GM18511 (cell line): ENCODE results near the gene ARFGAP3.
A peak's percentile ranks its signal among the peaks of the same experiment; 100 is the strongest.

Source experiments
- ATAC-seq: cut with Tn5 transposase; IDR thresholded peaks from one replicate; pipeline ENCODE4 v1.9.1; 2021; ENCODE audit warnings: mild to moderate bottlenecking, moderate library complexity; ENCODE audit not compliant: unreplicated experiment

ARFGAP3 gene

DNA sequence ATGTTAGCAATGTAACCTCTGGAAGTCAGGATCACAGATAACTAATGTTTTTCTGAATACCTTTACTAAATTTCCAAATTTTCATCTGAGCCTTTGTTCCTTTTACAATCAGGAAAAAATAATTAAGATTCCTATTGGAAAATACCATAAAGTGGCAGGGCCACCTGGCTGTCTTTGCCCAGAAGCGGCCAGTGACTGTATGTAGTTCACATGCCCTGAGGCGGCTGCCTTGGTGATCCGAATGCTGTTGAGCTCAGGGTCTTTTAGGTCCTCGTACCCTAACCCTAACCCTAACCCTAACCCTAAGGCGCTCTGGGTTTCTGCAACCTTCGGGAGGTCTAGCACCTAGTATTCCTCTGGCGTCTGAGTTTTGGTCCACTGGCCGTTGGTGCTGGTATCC, 8.5 kb upstream of the ARFGAP3 start:
- no peak for ATAC-seq

DNA sequence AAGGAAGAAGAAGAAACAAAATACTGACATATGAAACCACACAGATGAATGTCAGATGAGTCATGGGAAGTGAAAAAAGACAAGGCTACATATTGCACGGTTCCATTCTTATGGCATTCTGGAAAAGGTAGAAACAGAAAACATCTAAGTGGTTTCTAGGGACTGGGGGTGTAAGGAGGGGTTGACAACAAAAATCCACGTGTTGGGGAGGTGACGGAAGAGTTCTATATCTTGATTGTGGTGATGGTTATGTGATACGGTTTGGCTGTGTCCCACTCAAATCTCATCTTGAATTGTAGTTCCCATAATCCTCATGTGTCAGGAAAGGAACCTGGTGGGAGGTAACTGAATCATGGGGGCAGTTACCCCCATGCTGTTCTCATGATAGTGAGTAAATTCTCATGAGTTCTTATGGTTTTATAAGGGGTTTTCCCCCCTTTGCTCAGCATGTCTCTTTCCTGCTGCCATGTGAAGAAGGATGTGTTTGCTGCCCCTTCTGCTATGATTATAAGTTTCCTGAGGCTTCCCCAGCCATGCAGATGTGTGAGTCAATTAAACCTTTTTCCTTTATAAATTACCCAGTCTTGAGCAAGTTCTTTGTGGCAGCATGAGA, 6.4 kb upstream of the ARFGAP3 start:
- ATAC-seq, result no peak

DNA sequence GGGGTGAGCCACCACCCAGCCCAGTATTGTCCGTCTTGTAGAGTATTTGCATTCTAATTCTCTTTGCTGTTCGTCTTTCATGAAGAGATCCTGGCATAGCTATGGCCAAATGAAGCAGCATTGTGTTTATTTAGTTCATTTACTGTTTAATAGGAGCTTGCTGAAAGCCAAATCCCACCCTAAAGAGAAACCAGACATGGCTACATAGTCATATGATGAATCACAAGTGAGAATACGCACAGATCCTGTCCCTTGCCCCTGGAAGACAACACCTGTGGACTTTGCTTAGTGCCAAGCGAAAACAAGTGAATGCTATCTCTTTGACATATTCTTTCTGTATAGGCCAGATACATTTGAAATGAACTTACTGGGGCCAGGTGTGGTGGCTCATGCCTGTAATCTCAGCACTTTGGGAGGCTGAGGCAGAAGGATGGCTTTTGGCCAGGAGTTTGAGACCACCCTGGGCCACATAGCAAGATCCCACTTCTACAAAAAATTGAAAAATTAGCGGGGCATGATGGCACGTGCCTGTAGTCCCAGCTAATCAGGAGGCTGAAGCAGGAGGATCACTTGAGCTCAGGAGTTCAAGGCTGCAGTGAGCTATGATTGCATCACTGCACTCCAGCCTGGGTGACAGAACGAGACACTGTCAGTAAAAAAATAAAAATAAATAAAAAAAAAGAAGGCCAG, 5.1 kb upstream of the ARFGAP3 start:
- no peak for ATAC-seq

DNA sequence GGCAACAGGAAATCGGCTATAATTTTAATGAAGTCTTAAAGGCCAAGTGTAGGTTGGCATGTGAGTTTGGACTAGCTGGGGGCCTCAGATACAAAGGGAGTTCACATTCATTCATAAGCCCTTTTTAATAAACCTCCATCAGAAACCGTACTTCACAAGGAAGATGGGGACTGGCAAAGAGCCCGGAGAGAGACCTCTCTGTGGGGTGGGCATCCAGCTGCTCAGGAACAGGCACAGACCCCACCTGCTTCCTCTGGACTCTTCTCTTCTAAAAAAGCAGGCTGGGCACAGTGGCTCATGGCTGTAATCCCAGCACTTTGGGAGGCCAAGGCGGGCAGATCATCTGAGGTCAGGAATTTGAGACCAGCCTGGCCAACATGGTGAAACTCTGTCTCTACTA, 3.9 kb upstream of the ARFGAP3 start:
- ATAC-seq, result no peak

DNA sequence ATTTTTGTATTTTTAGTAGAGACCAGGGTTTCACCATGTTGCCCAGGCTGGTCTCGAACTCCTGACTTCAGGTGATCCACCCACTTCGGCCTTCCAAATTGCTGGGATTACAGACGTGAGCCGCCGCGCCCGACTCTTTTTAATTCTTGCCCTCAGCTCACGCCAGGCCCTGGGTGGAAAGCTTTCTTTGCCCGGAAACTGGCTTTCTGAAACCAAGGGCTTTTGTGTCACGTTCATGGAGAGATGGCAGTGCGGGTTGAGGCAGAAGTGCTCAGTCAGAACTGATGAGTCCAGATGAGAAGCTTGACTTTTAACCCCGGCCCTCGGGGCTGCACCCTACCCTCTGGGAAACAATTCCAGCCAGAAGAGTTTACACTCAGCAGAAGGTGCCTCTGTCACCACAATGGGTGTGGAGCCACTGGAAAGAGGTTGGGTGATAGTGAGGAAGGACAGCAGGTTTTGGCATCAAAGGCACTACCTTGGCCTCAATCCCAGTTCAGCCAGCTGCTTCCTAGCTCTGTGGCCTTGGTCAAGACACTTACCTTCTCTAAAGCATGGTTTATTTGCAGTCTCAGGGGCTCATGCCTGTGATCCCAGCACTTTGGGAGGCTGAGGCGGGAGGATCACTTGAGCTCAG, 890 bp upstream of the ARFGAP3 start:
- ATAC-seq, result no peak

DNA sequence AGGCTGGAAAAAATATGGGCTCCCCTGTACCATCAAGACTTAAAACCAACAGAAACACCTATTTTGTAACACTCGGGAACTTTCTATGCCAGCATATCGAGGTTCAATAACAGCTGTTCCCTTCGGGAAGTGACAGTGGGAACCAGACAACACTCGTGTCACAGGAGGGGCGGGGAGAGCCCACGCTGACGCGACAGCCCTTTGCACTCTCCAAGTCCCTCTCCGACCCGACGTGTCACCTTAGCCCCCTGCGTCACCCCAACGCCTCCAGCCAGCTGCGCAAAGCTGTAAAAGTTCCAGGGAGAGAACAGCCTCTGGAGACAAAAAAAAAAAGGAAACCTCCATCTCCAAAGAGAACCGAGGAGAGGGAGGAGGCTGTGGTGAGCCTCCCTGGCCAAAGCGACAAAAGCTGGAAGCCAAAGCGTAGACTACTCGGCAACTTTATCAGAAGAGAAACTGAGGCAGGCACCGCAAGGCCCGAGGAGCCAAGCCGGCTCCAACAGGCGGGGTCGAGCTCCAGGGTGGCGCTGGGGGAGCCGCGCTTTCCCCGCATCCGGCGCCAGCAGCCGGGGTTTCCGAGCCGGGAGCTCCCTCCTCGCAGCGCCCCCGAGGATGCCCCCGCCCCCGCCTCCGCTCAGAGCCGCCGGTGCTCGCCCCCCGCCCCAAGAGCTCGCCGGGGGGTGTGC, 751 bp downstream of the ARFGAP3 start:
- peak; percentile 22 for ATAC-seq

DNA sequence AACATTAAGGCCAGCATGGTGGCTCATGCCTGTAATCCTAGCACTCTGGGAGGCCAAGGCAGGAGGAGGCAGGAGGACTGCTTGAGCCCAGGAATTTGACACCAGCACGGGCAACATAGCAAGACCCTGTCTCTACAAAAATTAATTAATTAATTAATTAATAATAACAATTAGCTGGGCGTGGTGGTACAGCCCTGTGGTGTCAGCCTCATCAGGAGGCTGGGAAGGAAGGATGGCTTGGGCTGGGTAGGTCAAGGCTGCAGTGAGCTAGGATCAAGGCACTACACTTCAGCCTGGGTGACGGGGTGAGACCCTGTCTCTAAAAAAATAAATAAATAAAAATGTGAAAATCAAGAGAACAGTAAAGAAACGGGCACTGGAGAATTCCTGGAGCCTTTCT, 1.4 kb downstream of the ARFGAP3 start:
- no peak for ATAC-seq

DNA sequence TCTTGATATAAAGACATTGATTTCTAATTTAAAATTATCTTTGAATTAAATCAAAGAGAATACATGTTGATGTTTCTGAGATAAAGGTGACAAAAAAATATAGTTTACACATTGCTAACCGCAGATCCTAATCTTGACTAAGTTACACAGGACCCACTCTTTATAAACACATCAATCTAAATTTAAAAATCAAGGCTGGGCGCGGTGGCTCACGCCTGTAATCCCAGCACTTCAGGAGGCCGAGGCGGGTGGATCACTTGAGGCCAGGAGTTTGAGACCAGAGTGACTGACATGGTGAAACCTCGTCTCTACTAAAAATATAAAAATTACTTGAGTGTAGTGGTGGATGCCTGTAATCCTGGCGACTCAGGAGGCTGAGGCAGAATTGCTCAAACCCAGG, 1.9 kb downstream of the ARFGAP3 start:
- no peak for ATAC-seq

DNA sequence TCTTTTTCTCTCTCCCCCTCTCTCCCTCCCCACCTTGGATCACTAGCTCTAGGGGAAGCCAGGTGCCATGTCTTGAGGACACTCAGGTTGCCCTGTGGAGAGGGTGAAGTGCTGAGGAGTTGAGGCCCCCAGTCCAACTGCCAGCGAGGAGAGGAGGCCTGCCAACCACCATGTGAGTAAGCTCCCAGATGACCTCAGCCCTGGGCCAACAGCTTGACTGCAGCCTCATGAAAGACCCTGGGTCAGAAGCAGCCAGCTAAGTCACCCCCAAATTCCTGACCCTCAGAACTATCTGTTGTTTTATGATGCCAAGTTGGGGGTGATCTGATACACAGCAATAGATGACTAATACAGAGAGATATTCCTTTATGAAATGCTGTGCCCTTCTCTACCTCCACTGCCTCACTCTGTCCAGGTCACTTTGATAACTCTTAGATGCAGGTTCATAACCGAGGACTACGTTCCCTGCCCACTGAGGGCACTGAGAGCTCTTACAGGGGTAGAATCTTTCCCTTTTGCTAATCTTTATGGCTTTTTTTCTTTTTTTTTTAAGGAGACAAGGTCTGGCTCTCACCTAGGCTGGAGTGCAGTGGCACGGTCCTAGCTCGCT, 8.0 kb downstream of the ARFGAP3 start:
- ATAC-seq, result no peak

DNA sequence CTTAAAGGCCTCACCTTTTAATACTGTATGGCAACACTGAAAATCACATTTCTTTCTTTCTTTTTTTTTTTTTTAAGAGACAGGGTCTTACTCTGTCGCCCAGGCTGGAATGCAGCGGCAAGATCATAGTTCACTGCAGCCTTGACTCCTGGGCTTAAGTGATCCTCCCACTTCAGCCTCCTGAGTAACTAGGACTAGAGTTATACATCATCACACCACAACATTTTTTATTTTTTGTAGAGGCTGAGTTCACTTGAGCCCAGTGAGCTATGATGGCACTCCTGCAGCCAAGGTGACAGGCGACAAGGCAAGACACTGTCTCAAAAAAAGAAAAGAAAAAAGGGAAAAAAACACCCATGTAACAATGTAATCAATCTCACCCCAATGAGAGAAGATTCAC, 10.0 kb downstream of the ARFGAP3 start:
- no peak for ATAC-seq

DNA sequence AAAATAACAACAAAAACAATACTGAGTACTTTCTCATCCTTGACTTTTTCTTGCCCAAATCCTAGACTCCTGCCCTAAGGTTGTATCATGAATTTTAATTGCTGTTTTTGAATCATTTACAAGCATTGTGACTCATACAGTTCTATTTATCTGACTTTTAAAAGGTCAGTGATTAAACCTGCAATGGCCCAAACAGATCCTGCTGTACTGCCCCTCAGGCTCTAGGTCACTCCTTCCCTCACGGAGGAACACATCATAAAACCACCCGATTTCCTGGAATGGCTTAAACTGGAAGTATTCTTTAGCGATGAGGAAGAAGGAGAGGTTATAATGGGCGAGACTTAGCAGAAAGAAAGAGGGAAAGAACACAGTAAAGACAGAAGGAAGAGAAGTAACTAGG, 12.3 kb downstream of the ARFGAP3 start:
- ATAC-seq, result no peak

DNA sequence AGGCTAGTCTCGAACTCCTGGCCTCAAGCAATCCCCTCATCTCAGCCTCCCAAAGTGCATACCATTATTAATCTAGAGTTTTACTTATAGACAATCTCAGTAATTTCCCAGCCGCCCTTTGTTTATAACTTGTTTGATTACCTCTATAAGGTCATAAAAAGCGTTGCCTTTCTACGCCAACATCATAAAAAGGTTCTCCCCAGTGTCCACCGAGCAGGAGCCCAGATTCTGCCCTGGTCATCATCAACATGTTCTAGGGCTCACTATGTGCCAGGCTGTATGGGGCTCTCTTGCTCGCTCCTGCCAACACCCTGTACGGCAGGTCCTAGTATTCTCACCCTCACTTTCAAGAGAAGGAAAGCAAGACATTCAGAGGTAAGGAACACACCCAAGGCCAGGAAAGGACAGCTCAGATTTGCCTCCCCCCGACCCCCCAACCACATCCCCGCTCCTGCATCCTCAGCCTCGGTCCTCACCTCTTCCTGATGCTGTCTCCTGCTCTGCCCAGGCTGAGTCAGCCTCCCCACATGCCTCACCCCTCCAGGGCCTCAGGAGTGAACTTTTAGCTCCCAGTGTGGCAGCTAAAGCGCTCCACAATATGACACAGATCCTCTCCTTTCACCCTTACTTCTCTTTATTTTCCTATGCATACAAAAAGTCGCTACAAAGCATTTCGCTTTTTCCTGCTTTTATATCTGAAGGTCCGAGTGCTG, 14.3 kb downstream of the ARFGAP3 start:
- ATAC-seq, result no peak

DNA sequence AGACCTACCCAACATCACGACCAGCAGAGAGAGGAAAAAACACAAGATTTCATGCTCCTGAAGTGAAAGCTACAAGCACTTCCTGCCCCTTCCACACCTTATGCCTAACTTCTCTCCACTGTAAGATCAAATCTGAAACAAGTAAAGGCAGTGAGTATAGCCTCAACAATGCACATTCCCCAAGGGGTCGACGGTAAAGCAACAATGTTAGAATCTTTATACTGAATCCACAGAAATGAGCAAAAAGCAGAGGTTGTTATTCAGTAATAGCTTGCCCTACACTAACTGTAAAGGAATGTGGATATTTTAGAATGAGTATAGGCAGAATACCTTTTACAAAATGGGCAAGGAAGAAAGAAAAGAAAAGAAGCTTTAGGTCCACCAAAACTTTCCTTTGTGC, 15.6 kb downstream of the ARFGAP3 start:
- ATAC-seq, result no peak

DNA sequence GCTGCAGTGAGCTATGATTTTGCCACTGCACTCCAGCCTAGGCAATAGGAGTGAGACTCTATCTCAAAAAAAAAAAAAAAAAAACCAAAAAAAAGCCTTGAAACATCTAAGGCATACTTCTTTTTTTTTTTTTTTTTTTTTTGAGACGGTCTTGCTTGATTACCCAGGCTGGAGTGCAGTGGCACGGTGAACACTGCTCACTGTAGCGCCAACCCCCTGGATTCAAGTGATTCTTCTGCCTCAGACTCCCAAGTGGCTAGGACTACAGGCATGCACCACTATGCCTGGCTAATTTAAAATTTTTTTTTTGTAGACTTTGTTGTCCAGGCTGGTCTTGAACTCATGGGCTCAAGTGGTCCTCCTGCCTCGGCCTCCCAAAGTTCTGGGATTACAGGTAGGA, 19.5 kb downstream of the ARFGAP3 start:
- ATAC-seq, result no peak

DNA sequence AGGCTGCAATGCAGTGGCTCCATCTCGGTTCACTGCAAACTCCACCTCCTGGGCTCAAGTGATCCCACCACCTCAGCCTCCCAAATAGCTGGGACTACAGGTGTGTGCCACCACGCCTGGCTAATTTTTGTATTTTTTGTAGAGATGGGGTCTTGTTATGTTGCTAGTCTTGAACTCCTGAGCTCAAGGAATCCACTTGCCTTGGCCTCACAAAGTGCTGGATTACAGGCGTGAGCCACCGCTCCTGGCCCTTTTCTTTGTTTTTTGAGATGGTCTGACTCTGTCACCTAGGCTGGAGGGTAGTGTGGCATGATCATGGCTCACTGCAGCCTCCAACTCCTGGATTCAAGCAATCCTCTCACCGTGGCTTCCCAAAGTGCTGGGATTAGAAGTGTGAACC, 21.0 kb downstream of the ARFGAP3 start:
- no peak for ATAC-seq

DNA sequence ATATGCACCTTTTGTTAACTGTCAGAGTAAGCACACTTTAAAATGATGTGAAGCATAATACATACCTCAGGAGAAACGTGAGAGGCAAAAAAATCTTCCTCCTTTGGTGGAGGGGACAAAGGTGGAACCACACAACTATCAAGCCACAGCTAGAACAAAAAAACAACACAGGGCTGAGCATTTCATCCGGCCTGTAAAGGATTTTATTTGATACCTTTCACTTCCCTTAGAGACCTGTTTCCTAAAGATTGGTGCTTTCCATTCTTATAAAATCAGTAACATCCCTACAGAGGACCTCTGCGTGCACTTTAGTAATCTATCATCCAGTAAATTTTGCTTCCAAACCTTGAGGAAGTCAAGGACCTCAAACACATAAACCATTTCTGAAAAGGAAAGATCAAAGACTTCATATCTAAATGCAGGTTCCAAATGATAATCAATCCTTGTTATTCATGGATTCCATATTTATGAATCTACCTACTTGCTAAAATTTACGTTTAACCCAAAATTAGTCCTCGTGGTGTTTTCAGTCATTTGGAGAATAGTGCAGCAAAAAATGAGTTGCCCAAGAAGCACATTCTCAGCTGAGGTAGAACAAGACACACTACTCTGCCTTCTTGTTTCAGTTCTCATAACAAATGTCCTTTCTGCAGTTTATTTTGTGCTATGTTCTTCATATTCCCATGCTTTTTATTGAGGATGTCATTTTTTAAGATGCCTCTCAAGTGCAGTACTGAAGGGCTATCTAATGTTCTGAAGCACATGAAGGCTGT, 22.7 kb downstream of the ARFGAP3 start:
- ATAC-seq, result no peak

DNA sequence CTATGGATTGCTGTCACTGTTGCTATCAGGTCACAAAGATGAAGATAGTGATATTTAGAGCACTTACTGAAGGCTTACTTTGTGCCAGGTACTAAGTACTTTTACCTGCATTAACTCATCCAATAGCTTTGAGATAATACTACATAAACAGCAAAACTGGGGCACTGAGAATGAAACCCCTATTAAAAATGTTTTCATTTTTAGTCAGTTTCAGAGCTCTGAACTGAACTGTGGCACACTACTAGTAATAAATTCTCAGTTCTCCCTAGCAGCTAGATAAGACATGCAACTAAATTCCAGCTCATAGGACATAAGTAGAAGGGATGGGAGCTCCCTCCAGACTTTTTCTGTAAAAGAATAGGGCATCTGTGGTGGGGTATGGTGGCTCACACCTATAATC, 24.0 kb downstream of the ARFGAP3 start:
- ATAC-seq, result no peak

DNA sequence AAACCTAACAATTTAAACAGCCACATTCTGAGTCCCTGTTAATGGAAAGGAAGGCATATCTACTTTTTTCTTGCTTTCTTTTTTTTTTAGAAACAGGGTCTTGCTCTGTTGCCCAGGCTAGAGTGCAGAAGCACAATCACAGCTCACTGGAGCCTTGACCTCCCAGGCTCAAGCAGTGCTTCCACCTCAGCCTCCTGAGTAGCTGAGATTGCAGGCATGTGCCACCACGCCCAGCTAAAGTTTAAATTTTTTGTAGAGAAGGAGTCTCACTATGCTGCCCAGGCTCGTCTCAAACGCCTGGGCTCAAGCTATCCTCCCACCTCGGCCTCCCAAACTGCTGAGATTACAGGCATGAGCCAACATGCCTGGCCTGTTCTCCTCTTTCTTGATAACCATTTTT, 25.4 kb downstream of the ARFGAP3 start:
- ATAC-seq, result no peak

DNA sequence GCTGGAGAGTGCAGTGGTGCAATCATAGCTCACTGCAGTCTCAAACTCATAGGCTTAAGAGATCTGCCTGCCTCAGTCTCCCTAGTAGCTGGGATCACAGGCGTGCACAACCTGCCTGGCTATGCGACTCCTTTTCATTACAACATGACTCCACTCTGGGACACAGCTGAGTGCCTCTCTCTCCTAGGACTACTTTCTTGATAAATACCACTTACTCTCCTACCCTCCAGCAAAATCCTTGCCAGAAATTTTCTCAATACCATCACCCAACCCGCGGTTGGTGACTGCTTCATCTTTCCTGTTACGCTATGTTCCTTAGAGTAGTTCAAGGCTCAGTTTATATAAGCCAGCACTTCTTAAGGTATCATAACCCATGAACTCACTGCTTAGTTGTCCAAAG, 26.9 kb downstream of the ARFGAP3 start:
- no peak for ATAC-seq

DNA sequence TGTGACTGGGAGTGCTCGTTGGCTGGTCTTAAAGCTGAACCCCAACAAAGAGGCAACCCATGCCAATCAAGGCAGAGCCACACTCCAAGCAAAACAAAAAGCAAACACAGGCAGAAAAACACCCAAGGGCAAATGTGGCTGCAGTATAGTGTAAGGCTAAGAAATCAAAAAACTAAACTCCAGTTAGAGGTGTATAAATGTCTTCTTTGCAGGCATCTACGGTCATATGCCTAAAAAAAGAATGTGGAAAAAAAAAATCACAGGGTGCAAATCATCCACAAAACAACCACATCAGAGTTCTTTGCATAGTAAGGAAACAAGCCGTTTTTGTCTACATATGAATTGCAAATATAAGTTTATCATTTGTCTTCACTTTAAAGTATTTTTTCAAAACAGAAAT, 27.8 kb downstream of the ARFGAP3 start:
- ATAC-seq, result no peak
